ENCODE results near the gene RUFY1.

RUFY1 gene

GRCh38 chr5:179620293-179620692 lies 69.9 kb downstream of the RUFY1 start:
- no peak for TF ChIP-seq CTCF (IDR thresholded peaks at IDR 0.05; ENCODE audit: insufficient read depth, low read length, poor library complexity, severe bottlenecking)
- H3K4me3 ChIP-seq (replicated peaks; ENCODE audit: low read depth, low read length): peak overlapping the region; percentile 78
- no peaks in the 10 kb centered on the region for H3K27me3 ChIP-seq (replicated peaks; ENCODE audit: control insufficient read depth, insufficient read depth, low read length)
- no peak for DNase-seq (ENCODE audit: extremely low read depth, insufficient read length)
- H3K36me3 ChIP-seq (ENCODE audit: control insufficient read depth, insufficient read depth, low read length): peaks cover 15% of the 10 kb centered on the region

GRCh38 chr5:179620703-179621350 lies 70.5 kb downstream of the RUFY1 start:
- no peaks in the 10 kb centered on the region for H3K27me3 ChIP-seq (replicated peaks; ENCODE audit: control insufficient read depth, insufficient read depth, low read length)
- no peak for DNase-seq (ENCODE audit: extremely low read depth, insufficient read length)
- H3K36me3 ChIP-seq (ENCODE audit: control insufficient read depth, insufficient read depth, low read length): peaks cover 14% of the 10 kb centered on the region
- peak overlapping the region; percentile 78 for H3K4me3 ChIP-seq (replicated peaks; ENCODE audit: low read depth, low read length)
- TF ChIP-seq CTCF (IDR thresholded peaks at IDR 0.05; ENCODE audit: insufficient read depth, low read length, poor library complexity, severe bottlenecking): no peak

GRCh38 chr5:179621551-179622214 lies 71.3 kb downstream of the RUFY1 start:
- Histone ChIP-seq H3K36me3 (ENCODE audit: control insufficient read depth, insufficient read depth, low read length) (peaks cover 9% of the 10 kb centered on the region), H3K4me3 (replicated peaks; ENCODE audit: low read depth, low read length) (peak overlapping the region; percentile 78), H3K27me3 (replicated peaks; ENCODE audit: control insufficient read depth, insufficient read depth, low read length) (no peaks in the 10 kb centered on the region)
- DNase-seq (ENCODE audit: extremely low read depth, insufficient read length): no peak
- no peak for TF ChIP-seq CTCF (IDR thresholded peaks at IDR 0.05; ENCODE audit: insufficient read depth, low read length, poor library complexity, severe bottlenecking)

- DNase-seq (ENCODE audit: extremely low read depth, insufficient read length): peak; percentile 98
- TF ChIP-seq CTCF (IDR thresholded peaks at IDR 0.05; ENCODE audit: insufficient read depth, low read length, poor library complexity, severe bottlenecking): no peak
- Histone ChIP-seq H3K36me3 (ENCODE audit: control insufficient read depth, insufficient read depth, low read length) (peaks cover 4% of the 10 kb centered on the region; the same call in 1 of the 2 replicates), H3K4me3 (replicated peaks; ENCODE audit: low read depth, low read length) (peak within 1 kb of the TSS; percentile 98), H3K27me3 (replicated peaks; ENCODE audit: control insufficient read depth, insufficient read depth, low read length) (no peaks in the 10 kb centered on the region)
Observed at GRCh38 chr5:179623003-179623905, 72.9 kb downstream of the RUFY1 start, which contains the start of gene HNRNPH1. Gene HNRNPH1, minus strand, starts transcription at chr5:179623671. Its CDS starts 538 bp downstream, at chr5:179623133.

GRCh38 chr5:179623906-179624741 lies 73.8 kb downstream of the RUFY1 start:
- H3K4me3 ChIP-seq (replicated peaks; ENCODE audit: low read depth, low read length): peak overlapping the region; percentile 73
- no peak for TF ChIP-seq CTCF (IDR thresholded peaks at IDR 0.05; ENCODE audit: insufficient read depth, low read length, poor library complexity, severe bottlenecking)
- H3K36me3 ChIP-seq (ENCODE audit: control insufficient read depth, insufficient read depth, low read length): peaks cover 2% of the 10 kb centered on the region; the same call in 1 of the 2 replicates
- no peak for DNase-seq (ENCODE audit: extremely low read depth, insufficient read length)
- H3K27me3 ChIP-seq (replicated peaks; ENCODE audit: control insufficient read depth, insufficient read depth, low read length): no peaks in the 10 kb centered on the region

Data from GM06990 (cell line).